HG03025 (cell line): ENCODE data around the gene CHD5.

ENCODE experiments used
- ATAC-seq: cut with Tn5 transposase; IDR thresholded peaks from one replicate; pipeline ENCODE4 v1.9.1; 2021; ENCODE audit warnings: mild to moderate bottlenecking, moderate library complexity; ENCODE audit not compliant: unreplicated experiment, low FRiP score

CHD5 gene

GRCh38 chr1:6121651-6122370 is 58.3 kb downstream of the CHD5 start:
- ATAC-seq, result no peak

DNA sequence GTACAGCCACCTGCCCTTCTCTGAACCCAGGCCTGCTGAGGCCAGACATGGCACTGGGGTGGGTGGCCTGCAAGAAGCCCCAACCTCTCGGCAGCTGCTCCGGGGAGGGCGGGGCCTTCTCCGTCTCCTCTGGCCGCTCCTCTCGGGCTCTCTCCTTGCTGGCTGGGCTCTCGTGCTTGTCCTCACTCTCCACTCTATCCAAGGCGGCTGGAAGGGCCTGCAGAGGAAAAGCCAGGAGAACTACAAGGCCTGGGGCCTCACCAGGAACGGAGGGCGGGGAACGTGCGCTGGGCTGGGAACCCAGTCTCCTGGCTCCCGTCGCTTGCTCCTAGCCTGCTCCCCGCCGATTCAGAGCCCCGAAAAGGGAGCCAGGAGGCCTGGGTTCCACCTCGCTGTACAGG is 59.1 kb downstream of the CHD5 start:
- ATAC-seq, result no peak

DNA sequence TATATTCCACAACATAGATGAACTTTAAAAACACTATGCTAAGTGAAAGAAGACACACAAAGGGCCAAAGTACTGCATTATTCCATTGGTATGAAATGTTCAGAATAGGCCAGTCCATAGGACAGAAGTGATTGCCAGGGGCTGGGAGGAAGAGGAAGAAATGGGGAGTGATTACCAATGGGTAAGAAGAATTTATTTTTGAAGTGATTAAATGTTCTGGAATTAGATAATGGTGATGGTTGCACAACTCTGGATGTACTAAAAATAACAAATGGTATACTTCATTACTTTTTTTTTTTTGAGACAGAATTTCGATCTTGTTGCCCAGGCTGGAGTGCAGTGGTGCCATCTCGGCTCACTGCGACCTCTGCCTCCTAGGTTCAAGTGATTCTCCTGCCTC is 61.7 kb downstream of the CHD5 start:
- ATAC-seq, result no peak

GRCh38 chr1:6117624-6118023 is 62.5 kb downstream of the CHD5 start:
- no peak for ATAC-seq

DNA sequence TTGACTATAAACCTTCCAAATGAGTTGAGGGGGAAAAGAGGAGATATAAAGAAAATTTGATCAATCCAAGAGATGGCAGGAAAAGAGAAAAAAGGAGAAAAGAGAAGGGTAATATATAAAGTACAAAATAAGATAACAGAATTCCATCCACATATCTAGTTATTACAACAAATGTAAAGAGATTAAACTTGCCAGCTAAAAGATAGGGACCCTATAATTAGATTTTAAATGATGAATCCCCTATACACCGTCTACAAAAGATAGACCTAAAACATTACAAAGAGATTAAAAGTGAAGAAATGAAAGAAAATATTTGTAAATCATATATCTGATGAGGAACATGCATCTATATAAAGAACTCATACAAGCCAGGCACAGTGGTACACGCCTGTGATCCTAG is 63.1 kb downstream of the CHD5 start:
- no peak for ATAC-seq

- no peak for ATAC-seq
Measured at GRCh38 chr1:6116137-6116536, 64.0 kb downstream of the CHD5 start.

GRCh38 chr1:6113745-6114144 is 66.4 kb downstream of the CHD5 start:
- no peak for ATAC-seq

DNA sequence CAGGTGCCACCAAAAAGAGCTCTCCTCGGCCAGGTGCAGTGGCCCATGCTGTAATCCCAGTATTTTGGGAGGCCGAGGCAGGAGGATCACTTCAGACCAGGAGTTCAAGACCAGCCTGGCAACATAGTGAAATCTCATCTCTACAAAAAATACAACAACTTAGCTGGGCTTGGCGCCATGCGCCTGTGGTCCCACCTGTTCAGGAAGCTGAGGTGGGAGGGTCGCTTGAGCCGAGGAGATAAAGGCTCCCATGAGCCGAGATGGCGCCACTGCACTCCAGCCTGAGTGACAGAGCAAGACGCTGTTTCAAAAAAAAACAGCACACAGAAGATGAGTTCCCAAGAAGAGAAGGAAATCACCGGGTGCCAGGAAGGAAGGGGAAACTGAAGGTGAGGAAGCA is 67.0 kb downstream of the CHD5 start:
- ATAC-seq, result no peak

DNA sequence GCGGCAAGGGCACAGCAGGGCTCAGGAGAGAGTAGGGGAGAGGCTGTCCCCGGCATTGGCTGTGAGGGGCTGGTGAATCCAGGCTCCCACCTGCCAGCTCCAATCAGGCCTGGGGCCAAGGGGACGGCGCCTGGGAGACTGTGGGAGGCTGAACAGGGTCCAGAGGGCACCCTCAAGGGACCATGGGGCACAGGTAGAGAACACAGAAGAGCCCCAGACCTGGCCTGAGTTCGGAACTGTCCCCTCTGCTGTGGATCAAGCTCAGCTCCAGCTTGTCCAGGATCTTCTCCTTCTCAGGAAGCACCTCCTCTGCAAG is 67.5 kb downstream of the CHD5 start:
- ATAC-seq, result no peak

DNA sequence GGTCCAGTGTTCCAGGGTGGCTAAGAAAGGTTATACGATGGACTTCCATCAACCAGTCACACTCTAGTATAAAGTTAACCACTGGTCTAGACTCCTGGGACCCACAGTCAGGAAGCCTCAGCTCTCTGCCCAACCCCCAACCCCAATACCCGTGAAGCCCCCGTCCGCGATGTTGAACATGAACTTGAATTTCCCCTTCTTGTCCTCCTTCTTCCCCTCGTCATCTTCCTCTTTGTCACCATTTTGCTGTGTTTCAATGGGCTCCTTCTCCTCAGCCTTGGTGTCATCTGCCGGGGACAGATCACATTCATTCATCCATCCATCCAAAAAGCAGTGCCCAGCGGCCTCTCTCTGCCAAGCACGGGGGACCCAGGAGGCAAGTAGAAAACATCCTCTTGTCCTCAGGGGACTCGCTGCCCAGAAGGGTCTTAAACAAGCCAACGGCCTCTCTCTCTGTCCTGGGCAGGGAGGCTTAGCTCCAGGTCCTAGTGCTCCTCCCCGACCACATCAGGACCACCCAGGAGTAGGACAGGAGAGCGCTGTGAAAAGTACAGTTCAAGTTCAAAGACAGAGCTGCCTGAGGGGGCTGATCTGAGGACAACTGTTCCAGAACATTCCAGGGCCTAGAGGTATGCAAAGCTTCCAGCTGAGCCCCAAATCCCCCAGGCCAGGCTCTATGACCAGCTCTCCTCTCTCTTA is 68.0 kb downstream of the CHD5 start:
- no peak for ATAC-seq

DNA sequence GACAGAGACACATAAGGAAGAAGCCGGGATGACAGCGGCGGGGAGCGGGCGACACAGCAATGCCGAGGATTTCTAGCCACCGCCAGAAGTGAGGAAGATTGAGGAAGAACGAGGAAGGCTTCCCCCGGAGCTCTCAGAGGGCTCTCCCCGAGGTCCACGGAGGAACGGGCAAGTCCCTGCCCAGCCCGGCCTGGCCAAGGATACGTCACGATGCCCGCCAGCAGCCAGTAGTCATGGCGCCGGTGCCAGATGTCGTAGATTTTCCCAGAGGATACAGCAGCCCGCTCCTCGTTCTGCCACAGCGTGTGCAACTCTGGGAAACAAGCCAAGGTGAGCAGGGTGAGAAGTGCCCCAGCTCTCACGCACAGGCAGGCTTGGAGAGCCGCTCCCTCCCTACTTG is 68.5 kb downstream of the CHD5 start:
- ATAC-seq, result no peak

DNA sequence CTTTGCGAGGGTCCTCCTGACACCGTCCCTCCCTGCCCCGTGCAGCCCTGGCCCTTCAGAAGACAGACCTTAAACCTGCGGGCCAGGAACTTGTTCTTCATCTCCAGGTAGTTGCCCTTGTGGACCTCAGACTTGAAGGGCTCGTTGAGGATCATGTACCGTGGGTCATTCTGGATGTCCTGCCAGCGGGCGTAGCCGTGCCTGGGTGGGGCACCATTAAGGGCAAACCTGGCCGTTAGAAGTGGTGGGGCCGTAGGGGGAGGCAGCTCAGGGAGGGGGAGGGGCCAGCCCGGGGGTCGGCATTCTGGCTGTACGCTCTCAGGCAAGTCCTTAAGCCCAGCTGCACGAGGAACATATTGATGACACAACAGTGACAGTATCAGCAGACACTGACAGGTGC is 69.8 kb downstream of the CHD5 start:
- no peak for ATAC-seq

DNA sequence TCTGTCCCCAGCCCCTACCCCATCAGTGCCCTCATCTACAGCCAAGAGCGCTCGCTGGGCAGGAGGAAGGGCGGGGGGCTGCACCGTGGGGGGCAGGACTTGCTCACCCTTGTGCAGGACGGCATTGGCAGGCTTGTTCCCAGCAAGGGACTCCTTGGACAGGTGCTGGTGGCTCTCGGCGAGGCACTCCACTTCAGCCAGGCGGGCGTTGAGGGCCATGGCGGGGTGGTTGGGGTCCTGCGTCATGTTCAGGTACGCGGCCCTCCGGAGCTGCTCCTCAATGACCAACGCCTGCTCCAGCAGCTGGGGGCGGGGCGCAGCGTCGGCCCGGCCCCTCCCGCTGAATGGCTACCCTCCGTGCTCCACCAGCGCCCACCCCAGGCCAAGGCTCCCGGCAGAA is 70.4 kb downstream of the CHD5 start:
- no peak for ATAC-seq

DNA sequence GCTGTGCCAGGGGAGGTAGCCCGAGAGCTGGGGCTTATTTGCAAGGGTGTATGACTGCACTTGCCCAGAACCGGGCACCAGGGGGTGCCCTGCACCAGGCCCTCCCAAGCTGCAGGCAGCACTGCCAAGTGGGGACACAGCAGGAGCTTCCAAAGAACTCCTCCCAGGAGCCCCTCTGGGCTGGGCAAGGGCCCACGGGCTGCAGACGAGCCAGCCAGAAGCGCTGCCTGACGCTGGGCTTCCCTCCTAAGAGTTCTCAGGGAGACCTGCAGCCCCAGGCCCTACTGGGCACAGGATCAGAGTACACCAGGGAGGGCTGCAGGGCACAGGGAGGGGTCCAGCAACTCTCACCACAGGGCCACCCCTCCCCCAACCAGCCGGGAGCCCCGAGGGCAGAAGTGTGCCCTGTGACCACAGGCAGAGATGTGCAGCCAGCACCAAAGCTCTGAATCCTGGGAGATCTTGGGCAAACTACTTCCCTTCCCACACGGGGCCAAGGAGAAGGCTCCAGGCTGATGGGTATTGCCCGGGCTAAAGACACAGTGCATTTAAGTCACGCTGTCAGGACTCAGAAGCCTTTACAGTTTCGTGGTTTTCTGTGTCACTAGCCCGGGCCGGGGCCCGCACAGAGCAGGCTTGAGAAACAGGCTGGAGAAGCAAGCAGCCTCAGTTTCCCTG is 71.0 kb downstream of the CHD5 start:
- ATAC-seq, result no peak

DNA sequence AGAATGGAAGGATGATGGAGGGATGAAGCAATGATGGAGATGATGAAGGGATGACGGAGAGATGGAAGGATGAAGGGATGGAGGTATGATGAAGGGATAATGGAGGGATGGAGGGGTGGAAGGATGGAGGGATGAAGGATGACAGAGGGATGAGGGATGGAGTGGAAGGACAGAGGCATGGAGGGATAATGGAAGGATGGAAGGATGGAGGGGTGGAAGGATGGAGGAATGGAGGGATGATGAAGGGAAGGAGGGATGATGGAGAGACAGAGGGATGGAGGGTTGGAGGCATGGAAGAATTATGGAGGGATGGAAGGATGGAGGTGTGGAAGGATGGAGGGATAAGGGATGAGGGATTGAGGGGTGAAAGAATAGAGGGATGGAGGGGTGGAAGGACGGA is 71.6 kb downstream of the CHD5 start:
- no peak for ATAC-seq

- ATAC-seq, result no peak
Measured at GRCh38 chr1:6107409-6108356, 72.4 kb downstream of the CHD5 start.

DNA sequence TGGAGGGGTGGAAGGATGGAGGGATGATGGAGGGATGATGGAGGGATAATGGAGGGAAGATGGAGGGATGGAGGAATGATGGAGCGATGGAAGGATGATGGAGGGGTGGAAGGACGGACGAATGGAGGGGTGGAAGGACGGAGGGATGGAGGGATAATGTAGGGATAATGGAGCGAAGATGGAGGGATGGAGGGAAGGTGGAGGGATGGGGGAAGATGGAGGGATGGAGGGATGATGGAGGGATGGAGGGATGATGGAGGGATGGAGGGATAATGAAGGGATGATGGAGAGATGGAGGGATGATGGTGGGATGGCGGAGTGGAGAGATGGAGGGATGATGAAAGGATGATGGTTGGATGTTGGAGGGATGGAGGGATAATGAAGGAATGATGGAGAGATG is 73.1 kb downstream of the CHD5 start:
- no peak for ATAC-seq

DNA sequence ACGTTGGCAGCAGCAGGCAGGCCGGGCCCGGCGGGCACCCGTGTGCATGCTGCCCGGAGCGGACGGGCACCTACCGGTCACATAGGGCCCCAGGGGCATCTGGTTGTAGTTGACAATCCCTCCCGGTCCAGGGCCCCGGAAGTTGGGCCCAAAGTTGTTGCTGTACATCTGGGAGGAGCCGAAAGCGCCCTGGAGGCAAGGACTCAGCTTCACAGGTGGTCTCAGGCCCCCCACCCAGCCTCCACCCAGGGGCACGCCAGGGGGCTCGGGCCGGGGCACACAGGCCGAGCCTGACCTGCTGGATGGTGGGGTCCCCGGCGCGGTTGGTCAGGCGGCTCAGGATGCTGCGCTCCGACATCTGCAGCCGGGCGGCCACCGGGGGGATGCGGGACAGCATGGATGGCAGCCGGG is 73.8 kb downstream of the CHD5 start:
- ATAC-seq, result no peak

GRCh38 chr1:6105763-6106162 is 74.4 kb downstream of the CHD5 start:
- no peak for ATAC-seq

DNA sequence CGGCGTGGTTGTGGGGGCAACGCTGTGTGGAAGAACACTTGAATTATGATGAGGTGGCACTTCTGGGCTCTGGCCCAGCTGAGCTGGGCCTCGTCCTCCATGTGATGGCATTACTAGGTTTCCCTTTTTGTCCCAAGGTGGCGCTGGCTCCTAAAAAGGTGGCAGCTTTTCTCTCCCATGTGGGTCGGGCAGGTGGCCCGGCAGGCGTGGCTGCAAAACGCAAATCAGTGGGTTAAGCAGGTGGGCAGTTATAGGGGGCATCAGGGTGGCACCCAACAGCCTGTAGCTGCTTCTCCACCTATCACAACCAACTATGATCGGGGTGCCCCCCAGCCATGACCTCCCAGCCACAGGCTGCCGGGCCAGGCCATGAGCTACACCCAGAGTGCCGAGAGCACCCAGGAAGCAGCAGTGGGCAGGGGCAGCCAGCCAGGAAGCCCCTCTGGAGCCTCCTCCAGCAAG is 74.9 kb downstream of the CHD5 start:
- no peak for ATAC-seq

- no peak for ATAC-seq
Measured at GRCh38 chr1:6104631-6105030, 75.5 kb downstream of the CHD5 start.
